Mucosa of descending colon (tissue), 3 donors: Measurements from ENCODE around the gene FLAD1. TPM values are rescaled to one million over a fixed set of nuclear protein-coding genes. Genes with fewer than 3 reads are reported as not detected.
A peak's percentile ranks its signal among the peaks of the same experiment; 100 is the strongest.

Experiments
- ATAC-seq: fragments of 200-7000 bp; cut with Tn5 transposase; one replicate; pipeline ENCODE4 v1.9.1; 2020; ENCODE audit warnings: mild to moderate bottlenecking, moderate library complexity
- DNase-seq, 3 donors: peaks; one replicate each; pipeline ENCODE4 v3.0.0-alpha.2; 2020
- H3K36me3 ChIP-seq: fragments of 200-600 bp; one replicate; pipeline ENCODE4 v1.8.0; 2021; ENCODE audit warnings: low read depth, mild to moderate bottlenecking
- H3K4me1 ChIP-seq: fragments of 200-600 bp; one replicate; pipeline ENCODE4 v1.8.0; 2021; ENCODE audit warnings: low read depth, mild to moderate bottlenecking
- H3K4me3 ChIP-seq: fragments of 200-600 bp; one replicate; pipeline ENCODE4 v1.8.0; 2021; ENCODE audit warnings: mild to moderate bottlenecking
- H3K9me3 ChIP-seq: fragments of 200-600 bp; one replicate; pipeline ENCODE4 v1.8.0; 2021; ENCODE audit warnings: mild to moderate bottlenecking
- intact Hi-C, 2 donors: fragments of 100-400 bp; cut with DNase I in 1 of 2; cut with micrococcal nuclease in 1 of 2; formaldehyde crosslinking; loops; one replicate each; pipeline versions ENCODE4 v1.11.0 to v1.11.1; 2022; cut with DNase I, micrococcal nuclease
- total RNA-seq, 3 donors: library from RNA; stranded (reverse); fragmentation: NEBNext Ultra II Directional in 2 of 3; extraction: Animal tissue kit (Norgen Biotek cat#: 25700) in 2 of 3; gene quantifications; one replicate each; pipeline versions ENCODE4 v1.2.1 to v1.2.4, GENCODE V29; 2021 to 2023
- TF ChIP-seq, protein P1 (sequence below): fragments of 200-600 bp; IDR thresholded peaks from one replicate; pipeline ENCODE4 v1.8.0; 2022; ENCODE audit warnings: antibody characterized with exemption, mild to moderate bottlenecking
- donor health status: DM: no; HTN: no; CAD: no; lungs with moderate emphysema.
- donor health status: DM: no; HTN: no; CAD: no.
- donor health status: DM: no; HTN: yes; CAD: no.

The FLAD1 gene
- total RNA-seq, 3 donors from 2014 or later = 28.4 to 40.4 (median 31.2) TPM

DNA sequence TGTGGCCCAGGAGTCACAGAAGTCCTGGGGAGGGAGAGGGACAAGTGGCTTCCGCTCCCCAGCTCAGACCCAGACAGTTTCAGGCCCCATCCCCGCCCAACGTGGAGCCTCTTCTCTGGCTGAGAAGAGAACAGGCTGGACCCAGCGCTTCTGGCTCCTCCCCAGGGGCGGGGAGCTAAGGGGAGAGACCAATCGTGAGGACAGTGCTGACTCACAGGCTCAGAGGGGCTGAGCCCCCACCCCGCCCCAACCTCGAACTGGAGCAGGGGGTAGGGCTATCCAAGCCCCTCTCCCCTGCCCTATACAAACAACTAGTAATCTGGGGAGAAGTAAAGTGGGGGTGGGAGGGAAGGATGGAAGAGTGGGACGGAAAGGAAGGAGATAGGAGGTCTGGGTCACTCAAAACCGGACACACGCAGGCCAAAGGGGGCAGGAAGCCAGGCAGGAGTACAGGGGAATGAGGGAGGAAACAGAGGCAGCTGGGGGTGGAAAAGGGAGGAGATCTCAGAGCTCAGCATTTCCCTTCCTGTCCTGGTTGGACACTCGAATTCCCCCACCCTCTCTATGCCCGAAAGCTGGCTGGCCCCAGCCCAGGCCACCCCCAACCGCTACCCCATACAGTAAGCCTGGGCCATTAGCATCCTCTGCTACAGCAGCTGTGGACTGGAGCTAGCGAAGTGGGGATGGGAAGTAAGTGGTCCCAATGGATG is 12.4 kb upstream of the FLAD1 start, which contains the start of gene SHC1:
Gene SHC1 (minus strand): TSS at position 117 of the 710 bp plus-strand sequence. CDS start 221 bp downstream, outside the sequence.
- TF ChIP-seq, protein P1, sequence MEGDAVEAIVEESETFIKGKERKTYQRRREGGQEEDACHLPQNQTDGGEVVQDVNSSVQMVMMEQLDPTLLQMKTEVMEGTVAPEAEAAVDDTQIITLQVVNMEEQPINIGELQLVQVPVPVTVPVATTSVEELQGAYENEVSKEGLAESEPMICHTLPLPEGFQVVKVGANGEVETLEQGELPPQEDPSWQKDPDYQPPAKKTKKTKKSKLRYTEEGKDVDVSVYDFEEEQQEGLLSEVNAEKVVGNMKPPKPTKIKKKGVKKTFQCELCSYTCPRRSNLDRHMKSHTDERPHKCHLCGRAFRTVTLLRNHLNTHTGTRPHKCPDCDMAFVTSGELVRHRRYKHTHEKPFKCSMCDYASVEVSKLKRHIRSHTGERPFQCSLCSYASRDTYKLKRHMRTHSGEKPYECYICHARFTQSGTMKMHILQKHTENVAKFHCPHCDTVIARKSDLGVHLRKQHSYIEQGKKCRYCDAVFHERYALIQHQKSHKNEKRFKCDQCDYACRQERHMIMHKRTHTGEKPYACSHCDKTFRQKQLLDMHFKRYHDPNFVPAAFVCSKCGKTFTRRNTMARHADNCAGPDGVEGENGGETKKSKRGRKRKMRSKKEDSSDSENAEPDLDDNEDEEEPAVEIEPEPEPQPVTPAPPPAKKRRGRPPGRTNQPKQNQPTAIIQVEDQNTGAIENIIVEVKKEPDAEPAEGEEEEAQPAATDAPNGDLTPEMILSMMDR = no peak
- ATAC-seq (peak; percentile 4), DNase-seq (peak; percentile 78 to 91 (median 84))
- peaks cover 35% of the 10 kb centered on the region for H3K4me1 ChIP-seq
- no peaks in the 10 kb centered on the region for H3K36me3 ChIP-seq
- no peak within 1 kb of the TSS for H3K4me3 ChIP-seq
- intact Hi-C loops = no loop called here
- no peaks in the 10 kb centered on the region for H3K9me3 ChIP-seq

- intact Hi-C loops = no loop called here
- H3K9me3 ChIP-seq = no peaks in the 10 kb centered on the region
- H3K4me3 ChIP-seq = no peak overlapping the region
- H3K4me1 ChIP-seq = peaks cover 41% of the 10 kb centered on the region
- no peak for ATAC-seq
- no peaks in the 10 kb centered on the region for H3K36me3 ChIP-seq
- TF ChIP-seq, protein P1 = no peak
- peak in 1 of 3 donors; percentile 42 for DNase-seq
Observed at GRCh38 chr1:154971341-154971998, 11.7 kb upstream of the FLAD1 start.

DNA sequence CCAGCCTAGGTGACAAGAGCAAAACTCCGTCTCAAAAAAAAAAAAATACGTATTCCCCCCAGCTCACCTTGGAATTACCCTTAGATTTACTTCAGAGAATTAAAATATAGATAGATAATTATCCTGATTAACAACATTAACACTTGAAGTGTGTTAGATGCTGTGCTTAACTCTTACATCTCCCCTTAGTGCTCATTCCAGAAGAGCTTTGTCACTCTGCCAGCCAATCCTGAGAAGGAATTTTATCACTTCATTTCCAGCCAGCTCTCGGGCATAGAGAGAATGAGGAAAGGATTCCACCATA is 11.0 kb upstream of the FLAD1 start:
- Histone ChIP-seq H3K36me3 (no peaks in the 10 kb centered on the region), H3K4me1 (peaks cover 44% of the 10 kb centered on the region), H3K4me3 (no peak overlapping the region), H3K9me3 (no peaks in the 10 kb centered on the region)
- DNase-seq (no peak), ATAC-seq (no peak)
- intact Hi-C loops = no loop called here
- TF ChIP-seq, protein P1 = no peak

DNA sequence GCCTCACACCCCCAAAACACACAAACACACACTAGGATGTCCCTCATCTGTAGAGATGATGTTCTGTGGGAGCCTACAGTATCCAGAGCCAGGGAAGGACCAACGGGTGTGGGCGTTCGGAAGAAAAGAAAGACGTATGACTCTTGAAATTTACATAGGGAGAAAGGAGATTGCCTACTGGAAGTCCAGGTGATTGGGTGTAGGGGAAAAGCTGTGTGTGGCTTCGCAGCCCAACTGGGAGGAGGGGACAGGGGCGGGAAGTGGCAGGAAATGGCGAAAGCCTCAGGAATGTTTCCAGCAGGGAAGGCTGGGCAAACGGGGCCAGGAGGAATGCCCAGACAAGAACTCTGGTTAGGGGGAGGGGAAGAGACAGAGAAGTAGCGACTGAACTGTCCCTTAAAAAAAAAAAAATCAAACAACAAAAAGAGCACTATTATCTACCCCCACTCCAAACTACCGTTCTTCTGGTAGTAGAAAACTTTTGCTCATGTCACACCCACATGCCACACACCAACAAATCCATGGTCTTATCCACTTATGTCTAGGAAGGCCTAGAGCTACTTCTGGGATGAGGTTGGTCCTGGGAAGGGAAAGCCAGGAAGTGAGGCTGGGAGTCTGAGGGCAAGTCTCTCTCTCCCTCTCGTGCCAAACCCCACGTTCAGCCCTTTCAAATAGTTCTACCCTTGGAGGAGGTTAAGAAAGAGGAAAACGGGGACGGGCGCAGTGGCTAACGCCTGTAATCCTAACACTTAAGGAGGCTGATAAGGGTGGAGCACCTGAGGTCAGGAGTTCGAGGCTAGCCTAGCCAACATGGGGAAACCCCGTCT is 10.4 kb upstream of the FLAD1 start:
- peaks cover 44% of the 10 kb centered on the region for H3K4me1 ChIP-seq
- H3K4me3 ChIP-seq = no peak overlapping the region
- intact Hi-C loops = no loop called here
- TF ChIP-seq, protein P1 = no peak
- H3K36me3 ChIP-seq = no peaks in the 10 kb centered on the region
- H3K9me3 ChIP-seq = no peaks in the 10 kb centered on the region
- DNase-seq = peak; percentile 60 to 78 (median 66)
- ATAC-seq = peak; percentile 11

- ATAC-seq = peak; percentile 72
- Histone ChIP-seq H3K4me3 (peak overlapping the region; percentile 23), H3K4me1 (peaks cover 44% of the 10 kb centered on the region), H3K9me3 (no peaks in the 10 kb centered on the region), H3K36me3 (no peaks in the 10 kb centered on the region)
- DNase-seq = peak; percentile 98 to 100 (median 99)
- intact Hi-C loops = no loop called here
- TF ChIP-seq, protein P1 = no peak
Observed at GRCh38 chr1:154973344-154974101, 9.6 kb upstream of the FLAD1 start.
